OCI-LY1 (cell line): ENCODE results near the gene PTPRJ.

Experiments used
- EZH2 ChIP-seq: fragments of 200-600 bp; sonication (generic), shearing (Covaris generic); IDR thresholded peaks from 2 replicates; pipeline ENCODE4 v1.8.0; 2017; ENCODE audit warnings: borderline replicate concordance, mixed run types, mild to moderate bottlenecking, antibody characterized with exemption, low read length, moderate library complexity, mixed read lengths
- TF ChIP-seq, protein P1 (sequence below): fragments of 200-600 bp; sonication (generic), shearing (Covaris generic); IDR thresholded peaks from 2 replicates; pipeline ENCODE4 v1.5.1; 2017; ENCODE audit warnings: mild to moderate bottlenecking, antibody characterized with exemption, low read length, moderate library complexity, mixed read lengths

- TF ChIP-seq, protein P1, sequence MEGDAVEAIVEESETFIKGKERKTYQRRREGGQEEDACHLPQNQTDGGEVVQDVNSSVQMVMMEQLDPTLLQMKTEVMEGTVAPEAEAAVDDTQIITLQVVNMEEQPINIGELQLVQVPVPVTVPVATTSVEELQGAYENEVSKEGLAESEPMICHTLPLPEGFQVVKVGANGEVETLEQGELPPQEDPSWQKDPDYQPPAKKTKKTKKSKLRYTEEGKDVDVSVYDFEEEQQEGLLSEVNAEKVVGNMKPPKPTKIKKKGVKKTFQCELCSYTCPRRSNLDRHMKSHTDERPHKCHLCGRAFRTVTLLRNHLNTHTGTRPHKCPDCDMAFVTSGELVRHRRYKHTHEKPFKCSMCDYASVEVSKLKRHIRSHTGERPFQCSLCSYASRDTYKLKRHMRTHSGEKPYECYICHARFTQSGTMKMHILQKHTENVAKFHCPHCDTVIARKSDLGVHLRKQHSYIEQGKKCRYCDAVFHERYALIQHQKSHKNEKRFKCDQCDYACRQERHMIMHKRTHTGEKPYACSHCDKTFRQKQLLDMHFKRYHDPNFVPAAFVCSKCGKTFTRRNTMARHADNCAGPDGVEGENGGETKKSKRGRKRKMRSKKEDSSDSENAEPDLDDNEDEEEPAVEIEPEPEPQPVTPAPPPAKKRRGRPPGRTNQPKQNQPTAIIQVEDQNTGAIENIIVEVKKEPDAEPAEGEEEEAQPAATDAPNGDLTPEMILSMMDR, result no peak
- TF ChIP-seq EZH2, result no peak
Observed at GRCh38 chr11:48051217-48051830, 71.0 kb downstream of the PTPRJ start.
